GM21526 (cell line): ENCODE results near the gene USF2.

Experiments used
- ATAC-seq: cut with Tn5 transposase; IDR thresholded peaks from one replicate; pipeline ENCODE4 v1.9.1; 2021; ENCODE audit warnings: moderate library complexity; ENCODE audit not compliant: unreplicated experiment, low FRiP score

USF2 gene

DNA sequence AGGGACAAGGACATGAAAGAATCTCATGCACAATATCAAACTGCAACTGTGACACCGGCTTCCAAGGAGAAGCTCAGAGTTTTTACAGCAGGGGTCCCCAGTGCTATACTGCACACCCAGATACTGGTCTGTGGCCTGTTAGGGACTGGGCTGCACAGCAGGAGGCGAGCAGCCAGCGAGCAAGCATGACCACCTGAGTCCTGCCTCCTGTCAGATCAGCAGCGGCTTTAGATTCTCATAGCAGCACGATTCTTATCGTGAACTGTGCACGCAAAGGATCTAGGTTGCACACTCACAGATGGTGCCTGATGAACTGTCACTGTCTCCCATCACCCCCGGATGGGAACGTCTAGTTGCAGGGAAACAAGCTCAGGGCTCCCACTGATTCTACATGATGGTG is 47.1 kb downstream of the USF2 start:
- ATAC-seq = no peak

DNA sequence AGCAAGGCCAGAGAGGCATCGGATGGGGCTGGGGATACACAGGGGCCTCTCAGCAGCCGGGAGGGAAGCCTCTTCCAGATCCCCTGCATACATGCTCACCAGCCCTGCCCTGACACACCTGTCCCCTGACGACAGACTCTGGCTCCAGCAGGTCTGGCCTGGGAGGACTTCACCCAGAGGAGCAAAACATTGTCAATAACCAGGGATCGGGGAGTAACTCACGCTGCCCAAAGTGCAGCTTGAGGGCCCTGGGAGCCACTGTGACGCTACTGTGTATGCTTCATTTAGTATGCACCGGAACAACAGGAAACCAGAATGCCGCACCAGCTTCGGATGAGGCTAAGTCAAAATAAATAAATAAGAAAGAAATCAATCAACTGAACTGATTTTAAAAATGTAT is 47.8 kb downstream of the USF2 start:
- ATAC-seq = no peak

DNA sequence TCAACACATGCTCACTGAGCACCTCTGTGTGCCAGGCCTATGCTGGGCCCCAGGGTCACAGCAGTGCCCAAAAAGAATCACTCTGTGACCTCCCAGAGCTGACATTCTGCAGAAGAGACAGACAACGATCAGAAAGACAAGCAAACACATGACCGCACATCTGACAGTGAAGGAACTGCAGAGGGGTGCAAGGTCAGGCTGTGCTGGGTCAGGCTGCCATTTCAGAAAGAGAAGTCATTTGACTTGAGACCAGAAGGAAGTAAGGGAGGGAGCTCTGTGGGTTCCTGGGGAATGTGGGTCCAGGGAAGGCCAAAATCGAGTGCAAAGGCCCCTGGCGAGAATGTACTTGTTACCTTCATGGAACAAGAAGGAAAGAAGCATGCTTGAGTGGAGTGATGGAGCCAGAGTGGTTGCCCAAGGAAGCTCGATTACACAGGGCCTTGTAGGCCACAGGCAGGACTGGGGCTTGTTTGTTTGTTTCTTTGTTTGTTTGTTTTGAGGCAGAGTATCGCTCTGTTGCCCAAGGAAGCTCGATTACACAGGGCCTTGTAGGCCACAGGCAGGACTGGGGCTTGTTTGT is 48.8 kb downstream of the USF2 start:
- no peak for ATAC-seq

DNA sequence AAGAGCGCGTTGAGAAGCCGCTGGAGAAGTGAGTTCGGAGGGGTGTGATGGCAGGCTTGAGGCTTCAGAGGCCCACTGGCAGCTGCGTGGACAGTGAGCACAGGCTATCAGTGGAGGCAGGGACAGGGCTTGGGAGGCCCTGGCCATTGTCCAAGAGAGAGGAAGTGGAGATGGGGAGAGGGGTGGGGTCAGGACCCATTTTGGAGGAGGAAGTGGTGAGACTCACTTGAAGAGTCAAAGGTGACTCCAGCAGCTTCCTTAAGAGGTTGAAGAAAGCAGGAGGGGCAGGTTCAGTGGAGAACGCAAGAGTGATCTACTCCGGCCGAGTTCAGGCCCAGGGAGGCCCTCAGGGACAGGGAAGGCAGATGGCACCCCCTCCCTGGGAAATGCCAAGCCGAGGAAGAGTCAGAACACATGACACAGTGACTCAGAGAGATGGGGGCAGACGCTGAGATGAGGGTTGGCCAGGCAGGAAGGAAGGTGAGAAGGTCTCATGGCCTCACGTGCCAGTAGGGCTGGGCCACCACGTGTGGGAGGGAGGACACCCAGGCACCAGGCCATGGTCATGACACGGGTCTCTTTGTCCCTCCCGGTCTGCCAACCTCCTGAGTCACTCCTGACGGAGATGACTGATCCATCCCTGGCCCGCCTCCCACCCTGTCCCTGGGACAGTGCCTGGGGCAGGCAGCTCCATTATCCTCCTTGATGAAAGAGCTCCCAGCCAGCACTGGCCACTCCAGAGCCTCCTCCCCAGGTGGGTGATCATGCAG is 50.1 kb downstream of the USF2 start:
- ATAC-seq = no peak

DNA sequence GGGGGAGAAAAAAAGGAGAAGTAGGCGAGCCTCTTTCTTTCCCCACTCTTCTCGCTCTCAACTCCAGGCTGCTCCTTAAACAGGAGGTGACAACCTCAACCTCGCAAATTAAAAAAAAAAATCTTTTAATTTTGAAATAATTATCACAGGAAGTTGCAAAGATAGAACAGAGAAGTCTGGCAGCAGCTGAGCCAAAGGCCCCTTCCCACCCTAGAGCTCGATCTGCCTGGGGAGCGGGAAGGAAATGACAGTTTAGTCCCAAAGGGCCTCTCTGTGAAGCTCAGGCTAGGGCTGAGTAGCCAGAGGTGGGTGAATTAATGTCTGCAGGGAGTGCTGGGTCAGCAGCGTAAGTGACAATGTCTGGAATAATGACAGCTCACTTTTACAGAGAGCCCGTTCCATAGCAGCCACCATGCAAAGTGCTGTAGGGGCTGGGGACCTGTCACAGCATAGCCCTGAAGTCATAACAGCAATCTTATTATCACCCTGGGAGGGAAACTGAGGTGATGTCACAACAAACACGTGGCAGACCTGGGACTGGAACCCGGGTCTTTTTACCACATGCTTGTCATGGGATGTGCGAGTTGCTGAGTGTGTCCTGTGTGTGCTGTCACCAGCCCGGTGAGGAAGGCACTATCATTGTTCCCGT is 51.4 kb downstream of the USF2 start:
- ATAC-seq = no peak

DNA sequence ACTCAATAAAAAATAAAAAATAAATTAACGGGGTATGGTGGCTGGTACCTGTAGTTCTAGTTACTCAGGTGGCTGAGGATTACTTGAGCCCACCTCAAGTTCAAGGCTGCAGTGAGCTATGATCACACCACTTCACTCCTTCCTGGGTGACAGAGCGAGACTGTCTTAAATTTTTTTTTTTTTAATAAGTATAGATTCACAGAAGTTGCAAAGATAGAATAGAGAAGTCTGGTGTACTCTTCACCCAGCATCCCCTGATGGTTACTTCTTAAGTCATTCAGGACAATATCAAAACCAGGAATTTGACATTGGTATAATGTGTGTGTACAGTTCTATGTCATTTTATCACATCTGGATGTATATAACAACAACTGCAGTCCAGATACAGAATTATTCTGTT is 52.5 kb downstream of the USF2 start:
- ATAC-seq = no peak

DNA sequence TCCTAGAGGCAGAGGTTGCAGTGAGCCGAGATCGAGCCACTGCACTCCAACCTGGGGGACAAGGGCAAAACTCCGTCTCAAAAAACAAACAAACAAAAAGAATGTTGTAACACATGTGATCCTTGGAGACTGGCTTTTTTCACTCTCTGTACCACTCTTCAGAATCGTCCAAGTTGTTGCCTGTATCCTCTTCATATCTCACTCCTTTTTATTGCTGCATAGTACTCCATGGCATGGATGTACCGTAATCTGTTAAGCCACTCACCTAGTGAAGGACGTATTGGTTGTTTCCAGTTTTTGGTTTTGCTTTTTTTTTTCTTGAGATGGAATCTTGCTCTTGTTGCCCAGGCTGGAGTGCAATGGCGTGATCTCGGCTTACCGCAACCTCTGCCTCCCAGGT is 53.3 kb downstream of the USF2 start:
- no peak for ATAC-seq

DNA sequence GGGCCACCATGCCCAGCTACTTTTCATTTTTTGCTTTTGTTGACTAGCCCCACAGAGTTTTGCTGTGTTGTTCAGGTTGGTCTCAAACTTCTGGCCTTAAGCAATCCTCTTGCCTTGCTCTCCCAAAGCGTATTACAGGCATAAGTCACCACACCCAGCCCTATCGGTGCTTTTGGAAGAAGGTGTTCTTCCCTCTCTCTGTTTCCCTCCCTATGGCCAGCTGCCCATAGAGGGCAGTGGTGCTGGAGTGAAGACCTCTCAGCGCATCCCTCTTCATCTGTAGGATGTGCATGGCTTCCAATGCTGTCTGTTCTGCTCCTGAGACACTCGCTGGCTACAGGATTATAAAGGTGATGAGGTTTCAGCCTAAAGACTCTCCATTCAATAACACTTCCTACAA is 58.9 kb downstream of the USF2 start:
- ATAC-seq = no peak

DNA sequence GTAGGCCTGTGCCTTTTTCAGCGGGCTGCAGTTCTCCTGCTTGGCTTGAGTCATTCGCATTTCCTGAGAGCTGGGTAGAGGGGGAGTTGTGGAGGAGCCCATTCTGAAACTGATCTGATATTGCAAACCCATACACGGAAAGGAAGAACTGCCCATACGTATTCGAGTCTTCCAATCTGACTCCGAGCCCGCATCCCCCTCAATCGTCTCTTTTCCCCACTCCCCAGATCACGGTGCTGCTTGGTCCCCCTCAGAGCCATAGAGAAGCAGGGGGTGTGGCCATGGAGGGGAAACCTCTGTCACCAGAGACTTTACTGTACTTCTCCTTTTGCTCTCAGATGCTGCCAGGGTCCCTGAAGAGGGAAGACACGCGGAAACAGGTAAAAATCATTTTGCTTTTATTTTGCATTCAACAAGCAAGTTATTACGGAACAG is 60.1 kb downstream of the USF2 start, which contains the start of gene CD22:
CD22 (plus strand) TSS at position 337 of the 435 bp plus-strand sequence. CDS start 2,854 bp downstream, outside the sequence.
- ATAC-seq = no peak

DNA sequence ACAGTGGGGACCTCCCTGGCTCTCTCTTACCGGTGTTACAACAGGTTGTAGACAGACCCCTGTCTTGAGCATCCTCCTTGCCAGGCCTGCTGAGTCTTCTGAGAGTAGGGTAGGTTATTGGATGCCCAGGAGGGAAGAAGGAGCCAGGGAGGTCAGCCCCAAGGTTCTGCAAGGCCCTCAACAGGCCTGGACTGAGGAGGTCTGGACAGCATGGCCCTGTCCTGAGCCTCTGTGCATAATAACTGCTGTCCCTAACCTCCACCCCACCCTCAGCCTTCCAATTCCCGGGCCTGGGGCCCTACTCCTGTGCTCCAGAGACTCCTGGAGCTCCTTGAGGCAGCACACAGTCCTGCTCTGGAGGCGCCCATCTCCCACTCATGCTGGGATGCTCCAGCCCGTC is 60.6 kb downstream of the USF2 start:
- ATAC-seq = no peak
